Tibial nerve (tissue), 4 donors: ENCODE data around the gene R3HCC1L. TPM values are rescaled to one million over a fixed set of nuclear protein-coding genes. Genes with fewer than 3 reads are reported as not detected.

Experiments used
- DNase-seq, 2 donors: peaks; one replicate each; pipeline ENCODE4 v3.0.0-alpha.2; 2019; ENCODE audit warnings: low spot score in 2 of 2
- H3K27ac ChIP-seq, 4 donors: fragments of 200-600 bp; sonication (generic) in 3 of 4; one replicate each; pipeline ENCODE4 v1.5.1; 2017 to 2019; ENCODE audit warnings: mild to moderate bottlenecking in 1 of 4
- H3K27me3 ChIP-seq, 2 donors: fragments of 200-600 bp; sonication (generic) in 1 of 2; one replicate each; pipeline versions ENCODE4 v1.5.1 to v1.6.0; 2017 to 2019
- H3K36me3 ChIP-seq, 3 donors: fragments of 200-600 bp; sonication (generic); one replicate each; pipeline ENCODE4 v1.5.1; 2018 to 2019
- H3K4me1 ChIP-seq, 4 donors: fragments of 200-600 bp; sonication (generic) in 3 of 4; one replicate each; pipeline ENCODE4 v1.5.1; 2017 to 2019
- H3K4me3 ChIP-seq, 4 donors: fragments of 200-600 bp; sonication (generic) in 3 of 4; one replicate each; pipeline ENCODE4 v1.5.1; 2017 to 2019; ENCODE audit warnings: mild to moderate bottlenecking in 1 of 4, moderate library complexity in 1 of 4
- H3K9me3 ChIP-seq, 4 donors: fragments of 200-600 bp; sonication (generic) in 3 of 4; one replicate each; pipeline ENCODE4 v1.5.1; 2017 to 2019
- EP300 ChIP-seq, 2 donors: sonication (generic); formaldehyde crosslinking; IDR thresholded peaks; one replicate each; pipeline ENCODE4 v1.6.1; 2017; ENCODE audit warnings: antibody characterized with exemption in 2 of 2, mild to moderate bottlenecking in 1 of 2
- POLR2A ChIP-seq, 2 donors: fragments of 450-650 bp; IDR thresholded peaks; one replicate each; pipeline ENCODE4 v1.6.1; 2017; ENCODE audit warnings: antibody characterized with exemption in 2 of 2, mild to moderate bottlenecking in 2 of 2, moderate library complexity in 2 of 2
- WGBS, 2 donors: methylation state at CpG; one replicate each; pipeline ENCODE4 v1.1.5; 2018; 5-methylcytosine and 5-hydroxymethylcytosine counted together
- total RNA-seq, 4 donors: library from RNA; depleted of rRNA; stranded (reverse); fragments of >200 nt; gene quantifications; one replicate each; pipeline ENCODE4 v1.1.0, GENCODE V29; 2016
- TF ChIP-seq, protein P1 (sequence below), 5 experiments: fragments of 200-600 bp in 3 of 5; fragments of 450-650 bp in 2 of 5; sonication (generic) in 3 of 5; IDR thresholded peaks; one replicate each; pipeline ENCODE4 v1.5.1; 2016 to 2019; ENCODE audit warnings: antibody characterized with exemption in 5 of 5, mild to moderate bottlenecking in 3 of 5, moderate library complexity in 2 of 5

Gene R3HCC1L
- total RNA-seq, 4 donors from 2014 or later, result 10.8 to 15.1 (median 13.5) TPM

DNA sequence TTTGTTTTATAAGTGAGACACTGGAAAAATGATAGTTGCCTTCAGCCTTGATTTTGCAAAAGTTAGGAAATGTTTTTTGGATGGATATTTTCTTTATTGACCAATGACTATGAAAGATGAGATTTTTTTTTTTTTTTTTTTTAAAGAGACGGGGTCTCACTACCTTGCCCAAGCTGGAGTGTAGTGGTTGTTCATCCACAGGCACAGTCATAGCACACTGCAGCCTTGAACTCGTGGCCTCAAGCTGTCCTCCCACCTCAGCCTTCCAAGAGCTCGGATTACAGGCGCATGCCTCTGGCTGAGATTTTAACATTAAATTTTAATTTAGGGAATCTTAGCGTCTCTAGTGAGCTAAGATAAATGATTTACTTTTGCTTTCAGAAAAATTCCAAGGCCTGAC, 67.3 kb downstream of the R3HCC1L start:
- Histone ChIP-seq H3K27me3 (no peaks in the 10 kb centered on the region), H3K36me3 (no peaks in the 10 kb centered on the region), H3K9me3 (no peaks in the 10 kb centered on the region), H3K4me1 (no peaks in the 10 kb centered on the region), H3K4me3 (no peak overlapping the region), H3K27ac (no peak overlapping the region)
- no peak for DNase-seq
- WGBS, 2 donors, result 91% methylated on average over 5 of the region's 5 CpGs
- TF ChIP-seq POLR2A (IDR thresholded peaks at IDR 0.05), result no peak
- no peak for TF ChIP-seq EP300 (IDR thresholded peaks at IDR 0.05)
- TF ChIP-seq, protein P1, sequence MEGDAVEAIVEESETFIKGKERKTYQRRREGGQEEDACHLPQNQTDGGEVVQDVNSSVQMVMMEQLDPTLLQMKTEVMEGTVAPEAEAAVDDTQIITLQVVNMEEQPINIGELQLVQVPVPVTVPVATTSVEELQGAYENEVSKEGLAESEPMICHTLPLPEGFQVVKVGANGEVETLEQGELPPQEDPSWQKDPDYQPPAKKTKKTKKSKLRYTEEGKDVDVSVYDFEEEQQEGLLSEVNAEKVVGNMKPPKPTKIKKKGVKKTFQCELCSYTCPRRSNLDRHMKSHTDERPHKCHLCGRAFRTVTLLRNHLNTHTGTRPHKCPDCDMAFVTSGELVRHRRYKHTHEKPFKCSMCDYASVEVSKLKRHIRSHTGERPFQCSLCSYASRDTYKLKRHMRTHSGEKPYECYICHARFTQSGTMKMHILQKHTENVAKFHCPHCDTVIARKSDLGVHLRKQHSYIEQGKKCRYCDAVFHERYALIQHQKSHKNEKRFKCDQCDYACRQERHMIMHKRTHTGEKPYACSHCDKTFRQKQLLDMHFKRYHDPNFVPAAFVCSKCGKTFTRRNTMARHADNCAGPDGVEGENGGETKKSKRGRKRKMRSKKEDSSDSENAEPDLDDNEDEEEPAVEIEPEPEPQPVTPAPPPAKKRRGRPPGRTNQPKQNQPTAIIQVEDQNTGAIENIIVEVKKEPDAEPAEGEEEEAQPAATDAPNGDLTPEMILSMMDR (IDR thresholded peaks at IDR 0.05), result no peak

DNA sequence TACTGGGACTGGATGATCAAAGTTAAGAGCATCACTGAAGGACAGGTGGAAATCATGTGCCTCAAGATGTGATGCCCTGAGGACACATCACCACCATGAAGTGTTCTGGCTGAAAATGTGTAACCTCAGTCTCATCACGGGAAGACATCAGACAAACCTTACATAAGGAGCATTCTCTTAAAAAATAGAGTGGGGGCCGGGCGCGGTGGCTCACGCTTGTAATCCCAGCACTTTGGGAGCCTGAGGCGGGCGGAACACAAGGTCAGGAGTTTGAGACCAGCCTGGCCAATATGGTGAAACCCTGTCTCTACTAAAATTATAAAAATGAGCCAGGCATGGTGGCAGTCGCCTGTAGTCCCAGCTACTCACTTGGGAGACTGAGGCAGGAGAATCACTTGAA, 67.9 kb downstream of the R3HCC1L start:
- no peak for DNase-seq
- 85 to 94% methylated on average over 8 of the region's 8 CpGs for WGBS, 2 donors
- H3K4me1 ChIP-seq, result no peaks in the 10 kb centered on the region
- no peaks in the 10 kb centered on the region for H3K36me3 ChIP-seq
- H3K9me3 ChIP-seq, result no peaks in the 10 kb centered on the region
- H3K27me3 ChIP-seq, result no peaks in the 10 kb centered on the region
- H3K27ac ChIP-seq, result no peak overlapping the region
- TF ChIP-seq, protein P1 (IDR thresholded peaks at IDR 0.05), result no peak
- TF ChIP-seq EP300 (IDR thresholded peaks at IDR 0.05) (no peak), POLR2A (IDR thresholded peaks at IDR 0.05) (no peak)
- H3K4me3 ChIP-seq, result no peak overlapping the region

DNA sequence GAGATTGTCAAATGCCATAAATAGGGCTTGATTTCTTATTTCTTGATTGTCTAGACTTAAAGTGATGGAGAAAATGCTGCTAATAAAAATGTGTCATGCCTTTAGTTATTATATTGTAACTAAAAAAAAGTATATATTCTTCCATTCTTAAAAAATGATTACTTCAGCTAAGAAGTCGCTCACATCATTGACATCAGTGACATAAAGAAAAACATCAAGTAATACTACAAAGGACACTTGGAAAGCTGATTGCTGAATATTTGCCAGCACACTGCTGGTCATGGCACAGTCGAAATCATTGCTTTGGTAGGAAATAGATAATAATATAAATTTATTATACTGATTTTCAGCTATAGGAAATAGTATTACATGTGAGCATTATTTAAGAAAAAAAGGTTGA, 70.9 kb downstream of the R3HCC1L start:
- 85 to 90% methylated on average over 2 of the region's 2 CpGs for whole genome bisulfite sequencing, 2 donors
- peaks cover 0 to 24% (median 0%) of the 10 kb centered on the region in 3 donors for H3K36me3 ChIP-seq
- H3K27ac ChIP-seq, result no peak overlapping the region
- H3K4me3 ChIP-seq, result no peak overlapping the region
- H3K9me3 ChIP-seq, result no peaks in the 10 kb centered on the region
- H3K27me3 ChIP-seq, result no peaks in the 10 kb centered on the region
- DNase-seq, result no peak
- TF ChIP-seq EP300 (IDR thresholded peaks at IDR 0.05) (no peak), POLR2A (IDR thresholded peaks at IDR 0.05) (no peak)
- TF ChIP-seq, protein P1 (IDR thresholded peaks at IDR 0.05), result no peak
- no peaks in the 10 kb centered on the region for H3K4me1 ChIP-seq

DNA sequence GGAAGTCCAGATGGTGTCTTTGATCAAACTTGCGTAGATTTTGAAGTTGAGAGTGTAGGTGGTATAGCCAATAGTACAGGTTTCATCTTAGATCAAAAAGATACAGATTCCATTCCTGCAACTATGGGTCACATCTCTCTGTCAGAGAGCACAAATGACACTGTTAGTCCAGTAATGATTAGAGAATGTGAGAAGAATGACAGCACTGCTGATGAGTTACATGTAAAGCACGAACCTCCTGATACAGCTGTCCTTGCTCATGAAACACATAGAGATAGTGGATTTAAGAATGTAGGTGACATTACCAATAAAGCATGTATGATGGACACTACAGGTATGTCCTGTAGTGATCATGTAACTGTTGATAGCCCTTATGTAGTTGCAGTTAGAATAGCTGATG, 74.5 kb downstream of the R3HCC1L start:
- 90 to 96% methylated on average over 2 of the region's 2 CpGs for WGBS, 2 donors
- Histone ChIP-seq H3K36me3 (peaks cover 0 to 24% (median 0%) of the 10 kb centered on the region in 3 donors), H3K27me3 (no peaks in the 10 kb centered on the region), H3K9me3 (no peaks in the 10 kb centered on the region), H3K27ac (no peak overlapping the region), H3K4me1 (peaks cover 0 to 10% (median 0%) of the 10 kb centered on the region in 4 donors), H3K4me3 (no peak overlapping the region)
- no peak for DNase-seq
- TF ChIP-seq POLR2A (IDR thresholded peaks at IDR 0.05), result no peak

DNA sequence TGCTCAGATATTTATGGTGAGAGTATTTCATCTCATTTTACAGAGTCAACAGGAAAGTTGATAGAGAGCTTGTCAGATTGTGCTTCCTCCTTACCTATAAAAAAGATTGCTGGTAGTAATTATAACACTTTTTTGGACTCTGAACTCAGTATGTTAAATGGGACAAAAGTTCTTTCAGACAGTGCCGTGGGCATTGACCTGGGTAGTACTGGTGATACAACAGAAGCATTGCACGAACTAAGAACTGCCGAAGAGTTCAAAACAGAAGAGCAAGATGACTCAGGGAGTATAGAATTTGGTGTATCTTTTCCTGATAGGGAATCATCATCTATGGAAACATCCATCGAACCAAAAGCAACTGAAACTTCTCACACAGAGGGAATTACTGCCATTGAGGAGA, 75.0 kb downstream of the R3HCC1L start:
- WGBS, 2 donors, result 88 to 91% methylated on average over 4 of the region's 4 CpGs
- Histone ChIP-seq H3K27me3 (no peaks in the 10 kb centered on the region), H3K4me3 (no peak overlapping the region), H3K27ac (no peak overlapping the region), H3K4me1 (peaks cover 0 to 10% (median 0%) of the 10 kb centered on the region in 4 donors), H3K36me3 (peaks cover 0 to 24% (median 0%) of the 10 kb centered on the region in 3 donors), H3K9me3 (no peaks in the 10 kb centered on the region)
- DNase-seq, result no peak
- TF ChIP-seq, protein P1 (IDR thresholded peaks at IDR 0.05), result no peak
- no peak for TF ChIP-seq EP300 (IDR thresholded peaks at IDR 0.05)
- TF ChIP-seq POLR2A (IDR thresholded peaks at IDR 0.05), result no peak

DNA sequence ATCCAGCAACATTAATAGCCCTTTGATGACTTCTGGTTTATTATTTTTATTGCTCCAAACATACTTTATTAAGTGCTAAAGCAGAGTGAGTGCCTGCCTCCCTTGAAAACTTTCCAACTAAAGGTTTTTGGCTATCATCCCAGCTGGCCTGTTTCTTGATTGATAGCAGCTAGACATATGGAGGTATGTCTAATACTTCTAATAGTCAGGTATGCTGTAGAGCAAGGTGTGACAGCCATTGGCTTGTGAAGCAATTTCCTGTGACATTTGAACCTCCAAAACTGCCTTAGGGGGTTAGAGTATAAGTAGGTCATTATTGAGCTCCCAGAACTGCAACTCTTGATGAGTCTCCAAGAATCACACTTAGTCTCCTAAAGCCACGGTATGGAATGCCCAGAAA, 77.7 kb downstream of the R3HCC1L start:
- Histone ChIP-seq H3K27ac (no peak overlapping the region), H3K27me3 (no peaks in the 10 kb centered on the region), H3K4me3 (no peak overlapping the region), H3K36me3 (peaks cover 0 to 35% (median 0%) of the 10 kb centered on the region in 3 donors), H3K9me3 (peaks cover 0 to 3% (median under 1%) of the 10 kb centered on the region in 4 donors), H3K4me1 (peaks cover 0 to 10% (median 0%) of the 10 kb centered on the region in 4 donors)
- DNase-seq, result no peak
- TF ChIP-seq, protein P1 (IDR thresholded peaks at IDR 0.05), result no peak
- 37% methylated on average over 1 of the region's 1 CpG for WGBS, 2 donors
